Heart right ventricle (tissue), 16 donors: ENCODE measurements around the gene LYSMD3. TPM values are rescaled to one million over a fixed set of nuclear protein-coding genes. Genes with fewer than 3 reads are reported as not detected.

Experiments used
- ATAC-seq, 8 donors: fragments of 200-7000 bp; cut with Tn5 transposase; one replicate each; pipeline ENCODE4 v1.9.1; 2020; ENCODE audit warnings: mild to moderate bottlenecking in 8 of 8, moderate library complexity in 8 of 8, moderate number of reproducible peaks in 1 of 8
- DNase-seq, 2 donors: peaks; one replicate each; pipeline ENCODE4 v3.0.0-alpha.2; 2020
- H3K27ac ChIP-seq, 10 donors: fragments of 200-600 bp; sonication (generic) in 2 of 10; one replicate each; pipeline versions ENCODE4 v1.5.0 to v1.8.0; 2020 to 2022; ENCODE audit warnings: mild to moderate bottlenecking in 3 of 10
- H3K27me3 ChIP-seq, 7 donors: fragments of 200-600 bp; one replicate each; pipeline ENCODE4 v1.8.0; 2021 to 2022; ENCODE audit warnings: mild to moderate bottlenecking in 2 of 7
- H3K36me3 ChIP-seq, 9 donors: fragments of 200-600 bp; sonication (generic) in 1 of 9; one replicate each; pipeline versions ENCODE4 v1.5.0 to v1.8.0; 2020 to 2022; ENCODE audit warnings: mild to moderate bottlenecking in 2 of 9
- H3K4me1 ChIP-seq, 9 donors: fragments of 200-600 bp; sonication (generic) in 1 of 9; one replicate each; pipeline versions ENCODE4 v1.5.0 to v1.8.0; 2020 to 2022; ENCODE audit warnings: mild to moderate bottlenecking in 4 of 9
- H3K4me3 ChIP-seq, 10 donors: fragments of 200-600 bp; sonication (generic) in 2 of 10; one replicate each; pipeline versions ENCODE4 v1.5.0 to v1.8.0; 2020 to 2022; ENCODE audit warnings: mild to moderate bottlenecking in 7 of 10, moderate library complexity in 2 of 10
- H3K9me3 ChIP-seq, 11 donors: fragments of 200-600 bp in 10 of 11; sonication (generic) in 2 of 11; one replicate each; pipeline versions ENCODE4 v1.5.0 to v1.8.0; 2013 to 2022; ENCODE audit warnings: mild to moderate bottlenecking in 2 of 11, control low read depth in 1 of 11, moderate library complexity in 1 of 11
- WGBS, 2 donors: extraction: QIAGEN DNeasy Blood & Tissue Kit; methylation state at CpG; one replicate each; pipeline ENCODE4 v1.1.7; 2013; ENCODE audit warnings: inconsistent platforms in 1 of 2; 5-methylcytosine and 5-hydroxymethylcytosine counted together
- intact Hi-C, 10 donors: fragments of 100-400 bp; cut with DNase I; formaldehyde crosslinking; loops; one replicate each; pipeline versions ENCODE4 v1.11.1 to v1.14.2; 2022
- polyA plus RNA-seq, 2 donors: library from polyadenylated mRNA; stranded (reverse); fragments of 200-250 nt; gene quantifications; one replicate each; pipeline ENCODE4 v1.2.3, GENCODE V29; 2013
- total RNA-seq, 10 donors: library from RNA; stranded (reverse); fragmentation: NEBNext Ultra II Directional in 3 of 10; extraction: Animal tissue kit (Norgen Biotek cat#: 25700) in 3 of 10; gene quantifications; one replicate each; pipeline versions ENCODE4 v1.2.1 to v1.2.4, GENCODE V29; 2021 to 2023
- TF ChIP-seq, protein P1 (sequence below), 9 donors: fragments of 200-600 bp; sonication (generic) in 2 of 9; IDR thresholded peaks; one replicate each; pipeline versions ENCODE4 v1.5.0 to v1.8.0; 2021 to 2022; ENCODE audit warnings: antibody characterized with exemption in 9 of 9, mild to moderate bottlenecking in 5 of 9, moderate library complexity in 1 of 9
- donor health status: Arrhythmogenic right ventricular cardiomyopathy.
- donor health status: ischemic (EF 13 %, LVEDD 7.1; RV severe dilation, severe dysfunction).
- donor health status: healthy with polysubstance abuse.
- donor health status: DM: no; HTN: yes; CAD: no.
- donor health status: DM: no; HTN: no; CAD: no.
- donor health status: ischemic (EF 25% LVEDD 6.9; RV normal size, moderate dysfunction).
- donor health status: ischemic (EF 25% LVEDD 5.7; RV mildly dilated, moderate dysfunction).
- donor health status: healthy.
- donor health status: DM: yes; HTN: yes; CAD: no.
- donor health status: Ischemic cardiomyopathy.
- donor health status: ischemic (EF 35%, LVEDD 5.7; RV mildly dilated, moderate dysfunction).
- donor health status: nonischemic (EF 11% LVEDD 7.7; RV severe dilation, severe dysfunction).
- donor health status: DM: yes; HTN: yes; CAD: no.
- donor health status: PGD.
- donor health status: ischemic (EF 29% LVEDD 5.4; RV normal size, mild dysfunction).
- donor health status: nonischemic (EF 23%, LVEDD 6.1; RV moderate dilation, normal function).

Gene LYSMD3
- total and polyA plus RNA-seq, 12 donors = 5.8 to 26.7 (median 19.3) TPM

DNA sequence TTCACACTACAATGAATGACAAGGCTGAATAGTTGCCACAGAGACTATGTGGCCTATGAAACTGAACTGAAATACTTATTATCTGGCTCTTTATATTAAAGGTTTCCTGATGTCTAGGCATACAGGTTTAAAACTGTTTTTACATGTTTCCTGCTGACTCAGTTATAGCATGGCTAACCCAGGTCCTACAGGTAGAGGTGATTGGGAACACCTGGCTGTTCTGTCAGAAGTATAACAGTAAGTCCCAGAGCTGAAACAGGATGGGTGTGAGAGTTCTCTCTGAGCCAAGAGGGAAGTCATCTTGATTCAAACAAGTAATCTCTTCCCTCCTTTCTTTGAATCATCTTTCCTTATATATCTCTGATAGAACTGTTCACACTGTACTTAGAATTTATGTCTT lies 24.3 kb upstream of the LYSMD3 start:
- H3K27me3 ChIP-seq = peaks cover 2 to 73% (median 39%) of the 10 kb centered on the region in 7 donors
- H3K9me3 ChIP-seq = no peaks in the 10 kb centered on the region
- peaks cover 0 to 11% (median 7%) of the 10 kb centered on the region in 9 donors for H3K4me1 ChIP-seq
- TF ChIP-seq, protein P1, sequence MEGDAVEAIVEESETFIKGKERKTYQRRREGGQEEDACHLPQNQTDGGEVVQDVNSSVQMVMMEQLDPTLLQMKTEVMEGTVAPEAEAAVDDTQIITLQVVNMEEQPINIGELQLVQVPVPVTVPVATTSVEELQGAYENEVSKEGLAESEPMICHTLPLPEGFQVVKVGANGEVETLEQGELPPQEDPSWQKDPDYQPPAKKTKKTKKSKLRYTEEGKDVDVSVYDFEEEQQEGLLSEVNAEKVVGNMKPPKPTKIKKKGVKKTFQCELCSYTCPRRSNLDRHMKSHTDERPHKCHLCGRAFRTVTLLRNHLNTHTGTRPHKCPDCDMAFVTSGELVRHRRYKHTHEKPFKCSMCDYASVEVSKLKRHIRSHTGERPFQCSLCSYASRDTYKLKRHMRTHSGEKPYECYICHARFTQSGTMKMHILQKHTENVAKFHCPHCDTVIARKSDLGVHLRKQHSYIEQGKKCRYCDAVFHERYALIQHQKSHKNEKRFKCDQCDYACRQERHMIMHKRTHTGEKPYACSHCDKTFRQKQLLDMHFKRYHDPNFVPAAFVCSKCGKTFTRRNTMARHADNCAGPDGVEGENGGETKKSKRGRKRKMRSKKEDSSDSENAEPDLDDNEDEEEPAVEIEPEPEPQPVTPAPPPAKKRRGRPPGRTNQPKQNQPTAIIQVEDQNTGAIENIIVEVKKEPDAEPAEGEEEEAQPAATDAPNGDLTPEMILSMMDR (IDR thresholded peaks at IDR 0.05) = no peak
- ATAC-seq (no peak), DNase-seq (no peak)
- H3K36me3 ChIP-seq = no peaks in the 10 kb centered on the region
- intact Hi-C loops = no loop called here
- H3K4me3 ChIP-seq = no peak overlapping the region
- no peak overlapping the region for H3K27ac ChIP-seq

DNA sequence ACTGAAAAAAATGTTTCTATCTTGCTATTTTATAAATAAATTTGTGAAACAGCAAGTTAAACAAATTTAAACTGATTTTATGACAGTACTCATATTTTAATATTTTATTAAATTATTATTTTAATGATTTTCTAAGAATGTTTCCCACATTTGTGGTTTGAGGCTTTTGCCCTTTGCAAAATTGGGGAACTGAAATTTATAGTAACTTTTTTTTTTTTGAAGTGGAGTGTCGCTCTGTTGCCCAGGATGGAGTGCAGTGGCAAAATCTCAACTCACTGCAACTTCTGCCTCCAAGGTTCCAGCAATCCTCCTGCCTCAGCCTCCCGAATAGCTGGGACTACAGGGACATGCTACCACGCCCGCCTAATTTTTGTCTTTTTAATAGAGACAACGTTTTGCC lies 22.0 kb upstream of the LYSMD3 start:
- intact Hi-C loops = no loop called here
- Histone ChIP-seq H3K4me3 (no peak overlapping the region), H3K36me3 (no peaks in the 10 kb centered on the region), H3K27me3 (peaks cover 0 to 61% (median 22%) of the 10 kb centered on the region in 7 donors), H3K27ac (no peak overlapping the region), H3K4me1 (no peaks in the 10 kb centered on the region), H3K9me3 (no peaks in the 10 kb centered on the region)
- TF ChIP-seq, protein P1 (IDR thresholded peaks at IDR 0.05) = no peak
- DNase-seq (no peak), ATAC-seq (no peak)
- 82 to 90% methylated on average over 5 of the region's 5 CpGs for WGBS, 2 donors

DNA sequence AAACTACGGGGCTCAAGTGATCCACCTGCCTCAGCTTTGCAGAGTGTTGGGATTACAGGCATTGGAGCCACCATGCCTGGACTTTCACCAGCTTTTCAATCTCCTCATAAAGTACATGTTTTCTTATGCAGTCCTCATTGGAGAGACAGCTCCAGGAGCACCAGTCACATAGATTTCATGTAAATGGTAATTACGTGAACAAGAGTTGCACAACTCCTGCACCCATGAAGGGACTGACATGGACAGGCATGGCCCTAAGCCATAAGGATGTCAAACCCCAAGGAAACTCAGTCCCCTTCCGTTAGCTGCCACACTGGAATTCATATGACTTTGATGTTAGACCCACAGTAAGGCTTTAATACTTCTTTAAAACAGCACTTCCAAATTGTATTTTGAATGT lies 21.6 kb upstream of the LYSMD3 start:
- intact Hi-C loops = no loop called here

DNA sequence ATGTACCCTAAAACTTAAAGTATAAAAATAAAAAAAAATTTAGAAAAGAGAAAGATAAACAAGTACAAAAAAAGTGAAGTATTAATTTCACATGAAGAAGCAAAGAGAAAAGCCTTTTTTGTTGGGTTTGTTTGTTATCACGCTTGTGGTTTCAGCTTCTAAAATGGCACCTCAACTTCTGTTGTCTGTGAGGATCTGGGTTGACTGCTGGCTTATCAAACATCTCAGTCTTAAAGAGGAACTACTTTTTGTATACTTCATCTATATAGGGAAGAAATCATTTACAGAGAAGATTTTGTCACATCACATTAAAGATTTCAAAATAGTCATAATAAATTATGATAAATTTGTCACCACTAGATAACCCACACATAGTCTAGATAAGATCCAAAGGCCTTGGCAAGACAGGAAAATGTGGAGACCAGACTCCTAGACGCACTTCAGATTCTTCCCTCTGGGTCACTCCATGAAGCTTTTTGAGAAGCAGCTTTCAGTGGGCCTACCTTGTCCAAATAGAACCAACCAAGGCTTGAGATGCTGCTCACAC lies 20.4 kb upstream of the LYSMD3 start:
- DNase-seq (no peak), ATAC-seq (no peak)
- Histone ChIP-seq H3K27ac (no peak overlapping the region), H3K36me3 (no peaks in the 10 kb centered on the region), H3K4me1 (no peaks in the 10 kb centered on the region), H3K27me3 (peaks cover 0 to 46% (median 22%) of the 10 kb centered on the region in 7 donors), H3K9me3 (no peaks in the 10 kb centered on the region), H3K4me3 (no peak overlapping the region)
- 73 to 76% methylated on average over 2 of the region's 2 CpGs for WGBS, 2 donors
- intact Hi-C loops = no loop called here
- TF ChIP-seq, protein P1 (IDR thresholded peaks at IDR 0.05) = no peak

More for the DNA sequence above, 21.6 kb upstream of the LYSMD3 start:
- H3K4me3 ChIP-seq = no peak overlapping the region
- H3K9me3 ChIP-seq = no peaks in the 10 kb centered on the region
- H3K27ac ChIP-seq = no peak overlapping the region
- H3K27me3 ChIP-seq = peaks cover 0 to 57% (median 19%) of the 10 kb centered on the region in 7 donors
- no peak for ATAC-seq
- no peaks in the 10 kb centered on the region for H3K36me3 ChIP-seq
- WGBS, 2 donors = 74 to 83% methylated on average over 3 of the region's 3 CpGs
- TF ChIP-seq, protein P1 (IDR thresholded peaks at IDR 0.05) = no peak
- DNase-seq = no peak
- no peaks in the 10 kb centered on the region for H3K4me1 ChIP-seq
